GM18907 (cell line): Measurements from ENCODE around the gene PRKD1.
"Not testable (repeated sequence)": the region's sequence is repeated elsewhere in the genome, so short reads cannot be mapped to it uniquely, and the experiment has no call there.

Source experiments
- ATAC-seq: cut with Tn5 transposase; IDR thresholded peaks from one replicate; pipeline ENCODE4 v1.9.1; 2021; ENCODE audit warnings: mild to moderate bottlenecking, moderate library complexity; ENCODE audit not compliant: unreplicated experiment

The PRKD1 gene

GRCh38 chr14:29840369-29840892 lies 87.2 kb downstream of the PRKD1 start:
- not testable (repeated sequence) for ATAC-seq

GRCh38 chr14:29839691-29840090 lies 88.0 kb downstream of the PRKD1 start:
- ATAC-seq: not testable (repeated sequence)

- no peak for ATAC-seq
Observed at GRCh38 chr14:29838752-29839151, 88.9 kb downstream of the PRKD1 start.

GRCh38 chr14:29836395-29836794 lies 91.3 kb downstream of the PRKD1 start:
- no peak for ATAC-seq

- ATAC-seq: no peak
Observed at GRCh38 chr14:29832042-29832441, 95.6 kb downstream of the PRKD1 start.

GRCh38 chr14:29829851-29830250 lies 97.8 kb downstream of the PRKD1 start:
- ATAC-seq: no peak

- no peak for ATAC-seq
Observed at GRCh38 chr14:29823816-29824215, 103.8 kb downstream of the PRKD1 start.

- ATAC-seq: no peak
Observed at GRCh38 chr14:29822430-29822709, 105.3 kb downstream of the PRKD1 start.

GRCh38 chr14:29821661-29822429 lies 105.8 kb downstream of the PRKD1 start:
- no peak for ATAC-seq

- ATAC-seq: no peak
Observed at GRCh38 chr14:29821242-29821641, 106.4 kb downstream of the PRKD1 start.

- ATAC-seq: no peak
Observed at GRCh38 chr14:29820785-29821184, 106.9 kb downstream of the PRKD1 start.

GRCh38 chr14:29817767-29818405 lies 109.8 kb downstream of the PRKD1 start:
- ATAC-seq: no peak

- ATAC-seq: no peak
Observed at GRCh38 chr14:29815016-29815674, 112.5 kb downstream of the PRKD1 start.

GRCh38 chr14:29814156-29815015 lies 113.3 kb downstream of the PRKD1 start:
- no peak for ATAC-seq

- no peak for ATAC-seq
Observed at GRCh38 chr14:29810682-29811081, 117.0 kb downstream of the PRKD1 start.

GRCh38 chr14:29810064-29810463 lies 117.6 kb downstream of the PRKD1 start:
- ATAC-seq: no peak

- no peak for ATAC-seq
Observed at GRCh38 chr14:29806124-29806517, 121.5 kb downstream of the PRKD1 start.

GRCh38 chr14:29805415-29806123 lies 122.1 kb downstream of the PRKD1 start:
- ATAC-seq: no peak

GRCh38 chr14:29804481-29805266 lies 123.0 kb downstream of the PRKD1 start:
- no peak for ATAC-seq

- no peak for ATAC-seq
Observed at GRCh38 chr14:29803045-29803444, 124.6 kb downstream of the PRKD1 start.
